OCI-LY7 (cell line): ENCODE results near the gene ENG. TPM values are rescaled to one million over a fixed set of nuclear protein-coding genes. Genes with fewer than 3 reads are reported as not detected.

Source experiments
- BruUV-seq: library from RNA; stranded (reverse); fragments of 400-500 nt; replicated peaks from 2 replicates; lab custom pipeline; 2021; lab: Mats Ljungman, UMichigan
- CTCF ChIA-PET: fragments of 300-600 bp; sonication (Branson Sonifier 250); formaldehyde crosslinking; loops from one replicate; lab custom pipeline; 2022; ENCODE audit warnings: antibody characterized with exemption; ENCODE audit not compliant: unreplicated experiment; lab: Charles Lee
- POLR2A ChIA-PET: fragments of 300-600 bp; sonication (Branson Sonifier 250); formaldehyde crosslinking; loops from one replicate; lab custom pipeline; 2022; ENCODE audit warnings: antibody characterized with exemption; lab: Charles Lee
- DNase-seq: peaks from one replicate; pipeline ENCODE4 v3.0.0-alpha.2; 2015; ENCODE audit warnings: low spot score
- H2AFZ ChIP-seq: fragments of 200-600 bp; sonication (generic), shearing (Covaris generic); 2 replicates; pipeline ENCODE4 v1.6.1; 2014; ENCODE audit warnings: mild to moderate bottlenecking, antibody characterized with exemption, low read length, moderate library complexity
- H3K27ac ChIP-seq: fragments of 200-600 bp; sonication (generic); 2 replicates; pipeline ENCODE4 v1.5.1; 2014; ENCODE audit warnings: mixed run types, low read depth, mild to moderate bottlenecking, moderate library complexity, low read length, inconsistent platforms; ENCODE audit not compliant: poor library complexity, severe bottlenecking
- H3K36me3 ChIP-seq: fragments of 200-600 bp; sonication (generic); 2 replicates; pipeline ENCODE4 v1.6.1; 2014; ENCODE audit warnings: mild to moderate bottlenecking, antibody characterized with exemption, low read length, moderate library complexity, mixed read lengths; ENCODE audit not compliant: insufficient read depth
- H3K4me1 ChIP-seq: fragments of 200-600 bp; sonication (generic); 2 replicates; pipeline ENCODE4 v1.5.1; 2014; ENCODE audit warnings: mild to moderate bottlenecking, low read length; ENCODE audit not compliant: insufficient read depth, poor library complexity, severe bottlenecking
- H3K4me2 ChIP-seq: fragments of 200-600 bp; sonication (generic); 2 replicates; pipeline ENCODE4 v1.6.1; 2014; ENCODE audit warnings: mild to moderate bottlenecking, low read length
- H3K4me3 ChIP-seq: fragments of 200-600 bp; sonication (generic); 2 replicates; pipeline ENCODE4 v1.5.1; 2014; ENCODE audit warnings: mild to moderate bottlenecking, low read depth, low read length; ENCODE audit not compliant: poor library complexity, severe bottlenecking
- H3K79me2 ChIP-seq: fragments of 200-600 bp; sonication (generic); 2 replicates; pipeline ENCODE4 v1.6.1; 2016; ENCODE audit warnings: low read depth, mild to moderate bottlenecking, low read length, moderate library complexity, mixed read lengths; ENCODE audit not compliant: insufficient read depth
- H3K9me2 ChIP-seq: fragments of 200-600 bp; sonication (generic); 2 replicates; pipeline ENCODE4 v1.6.1; 2016; ENCODE audit warnings: mild to moderate bottlenecking, low read length, mixed read lengths; ENCODE audit not compliant: insufficient read depth
- H3K9me3 ChIP-seq: fragments of 200-600 bp; sonication (generic); 2 replicates; pipeline ENCODE4 v1.6.1; 2014; ENCODE audit warnings: mild to moderate bottlenecking, mixed run types, low read length, mixed read lengths
- H4K20me1 ChIP-seq: fragments of 200-600 bp; sonication (generic); 2 replicates; pipeline ENCODE4 v1.6.1; 2014; ENCODE audit warnings: mild to moderate bottlenecking, antibody characterized with exemption, low read length, moderate library complexity, mixed read lengths; ENCODE audit not compliant: insufficient read depth
- EZH2phosphoT487 ChIP-seq: fragments of 200-600 bp; sonication (generic); IDR thresholded peaks from 2 replicates; pipeline ENCODE4 v1.6.1; 2018; ENCODE audit warnings: low read depth, borderline replicate concordance, mild to moderate bottlenecking, mixed run types, antibody characterized with exemption, low read length, moderate library complexity, mixed read lengths
- intact Hi-C: fragments of 100-400 bp; cut with micrococcal nuclease; formaldehyde crosslinking; loops from one replicate; pipeline ENCODE4 v1.10.0; 2022; ENCODE audit not compliant: unreplicated experiment
- total RNA-seq, 2 experiments: library from RNA; depleted of rRNA in 1 of 2; stranded (reverse); fragments of >200 nt in 1 of 2; shearing (Covaris generic) in 1 of 2; gene quantifications; 2 replicates each; pipeline ENCODE4 v1.2.3, GENCODE V29; 2014 to 2022
- TF ChIP-seq, protein P1 (sequence below): fragments of 200-600 bp; sonication (generic); conservative IDR thresholded peaks from 2 replicates; pipeline ENCODE4 v1.5.1; 2014; ENCODE audit warnings: mild to moderate bottlenecking, antibody characterized with exemption, low read length, moderate library complexity, mixed read lengths

The ENG gene
- total RNA-seq, 2 experiments from 2014 or later, result not detected

DNA sequence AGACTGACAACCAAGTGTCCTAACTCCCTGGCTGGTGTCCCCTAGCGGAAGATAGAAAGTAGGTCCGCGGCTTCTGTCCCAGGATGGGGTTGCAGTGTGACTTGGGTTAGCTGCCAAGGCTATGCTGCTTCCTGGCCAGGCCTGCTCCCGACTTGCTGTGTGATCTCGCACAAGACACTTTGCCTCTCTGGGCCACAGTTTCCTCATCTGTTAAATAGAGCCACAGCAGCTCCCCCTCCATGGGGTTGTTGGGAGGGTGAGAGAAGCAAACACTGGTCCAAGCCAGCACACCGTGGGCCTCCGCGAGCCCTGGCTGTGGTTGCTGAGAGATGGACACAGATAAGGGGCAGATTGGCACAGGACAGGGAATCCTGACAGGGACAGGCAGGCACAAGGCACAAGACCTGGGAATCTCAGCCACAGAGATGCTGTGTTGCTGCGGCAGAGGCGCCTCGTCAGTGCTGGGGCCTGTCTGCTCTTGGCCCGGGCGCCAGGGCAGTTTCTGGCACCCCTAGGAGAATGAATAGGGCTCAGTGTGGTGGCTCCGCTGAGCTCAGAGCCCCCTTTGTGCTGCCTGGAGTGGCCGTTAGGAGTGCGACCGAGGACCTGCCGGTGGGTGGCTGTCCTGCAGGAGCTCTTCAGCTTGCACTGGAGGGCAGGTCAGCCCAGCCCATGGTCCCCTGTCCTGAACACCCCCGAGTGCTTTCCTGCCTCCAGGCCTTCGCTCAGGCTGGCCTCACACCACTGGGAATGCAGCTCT lies 74.2 kb downstream of the ENG start:
- Histone ChIP-seq H3K9me3 (no peaks in the 10 kb centered on the region), H3K27ac (peak overlapping the region; percentile 95), H3K9me2 (no peaks in the 10 kb centered on the region), H4K20me1 (no peaks in the 10 kb centered on the region), H3K4me1 (peaks cover 68% of the 10 kb centered on the region), H3K79me2 (peaks cover 40% of the 10 kb centered on the region), H2AFZ (no peak overlapping the region), H3K36me3 (peaks cover 9% of the 10 kb centered on the region; the same call in 1 of the 2 replicates), H3K4me3 (peak overlapping the region; percentile 88), H3K4me2 (peak overlapping the region; percentile 93)
- intact Hi-C loops, result no loop called here
- TF ChIP-seq, protein P1, sequence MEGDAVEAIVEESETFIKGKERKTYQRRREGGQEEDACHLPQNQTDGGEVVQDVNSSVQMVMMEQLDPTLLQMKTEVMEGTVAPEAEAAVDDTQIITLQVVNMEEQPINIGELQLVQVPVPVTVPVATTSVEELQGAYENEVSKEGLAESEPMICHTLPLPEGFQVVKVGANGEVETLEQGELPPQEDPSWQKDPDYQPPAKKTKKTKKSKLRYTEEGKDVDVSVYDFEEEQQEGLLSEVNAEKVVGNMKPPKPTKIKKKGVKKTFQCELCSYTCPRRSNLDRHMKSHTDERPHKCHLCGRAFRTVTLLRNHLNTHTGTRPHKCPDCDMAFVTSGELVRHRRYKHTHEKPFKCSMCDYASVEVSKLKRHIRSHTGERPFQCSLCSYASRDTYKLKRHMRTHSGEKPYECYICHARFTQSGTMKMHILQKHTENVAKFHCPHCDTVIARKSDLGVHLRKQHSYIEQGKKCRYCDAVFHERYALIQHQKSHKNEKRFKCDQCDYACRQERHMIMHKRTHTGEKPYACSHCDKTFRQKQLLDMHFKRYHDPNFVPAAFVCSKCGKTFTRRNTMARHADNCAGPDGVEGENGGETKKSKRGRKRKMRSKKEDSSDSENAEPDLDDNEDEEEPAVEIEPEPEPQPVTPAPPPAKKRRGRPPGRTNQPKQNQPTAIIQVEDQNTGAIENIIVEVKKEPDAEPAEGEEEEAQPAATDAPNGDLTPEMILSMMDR, result peak; percentile 41; the same call in 1 of the 2 replicates
- TF ChIP-seq EZH2phosphoT487, result no peak
- POLR2A ChIA-PET, result interaction anchor here (0.8 to 2.6 kb wide), 3 partner anchors 9 to 135 kb away, joined by 3 to 8 read pairs (median 4); no protein-coding TSS in a partner anchor
- CTCF ChIA-PET, result no interaction called here
- no TSS peak for BruUV-seq
- peak; percentile 43 for DNase-seq

DNA sequence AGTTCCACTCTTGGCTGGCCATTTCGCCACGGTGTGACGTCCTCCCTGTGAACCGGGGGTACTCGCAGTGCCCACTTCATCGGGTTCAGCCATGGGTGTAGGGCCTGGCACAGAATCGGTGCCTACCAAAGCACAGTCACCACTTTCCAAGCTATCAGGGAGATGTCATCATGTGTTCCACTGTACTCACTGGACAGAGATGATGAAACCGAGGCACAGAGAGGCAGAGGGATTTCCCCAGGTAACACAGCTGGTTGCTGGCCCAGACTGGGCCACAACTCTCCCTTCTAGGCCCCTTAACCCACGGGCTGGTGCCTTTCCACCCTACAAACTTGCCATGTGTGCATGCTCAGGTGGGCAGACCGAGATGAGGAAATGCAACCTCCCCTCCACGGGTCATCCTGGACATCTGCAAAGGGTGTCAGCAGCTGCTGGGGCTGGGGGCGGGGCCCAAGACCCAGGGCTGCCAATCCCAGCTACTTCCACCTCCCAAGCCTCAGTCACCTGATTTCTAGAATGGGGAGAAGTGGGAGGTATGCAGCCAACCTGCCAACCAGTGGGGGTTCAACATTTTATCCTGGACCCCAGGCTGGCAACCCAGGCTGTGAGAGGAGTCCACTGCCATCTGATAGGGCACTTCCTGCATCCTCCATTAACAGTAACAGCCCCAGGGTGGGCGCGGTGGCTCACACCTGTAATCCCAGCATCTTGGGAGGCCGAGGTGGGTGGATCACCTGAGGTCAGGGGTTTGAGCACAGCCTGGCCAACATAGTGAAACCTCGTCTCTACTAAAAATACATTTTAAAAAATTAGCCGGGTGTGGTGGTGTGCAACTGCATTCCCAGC lies 75.1 kb downstream of the ENG start:
- no peak for TF ChIP-seq EZH2phosphoT487
- TF ChIP-seq, protein P1, result no peak
- no TSS peak for BruUV-seq
- ChIA-PET POLR2A (interaction anchor here (0.7 to 2.6 kb wide), 7 partner anchors 8 to 204 kb away, joined by 3 to 8 read pairs (median 4); no protein-coding TSS in a partner anchor), CTCF (interaction anchor here (0.6 kb wide), 1 partner anchor 190 kb away, joined by 4 read pairs; no protein-coding TSS in a partner anchor)
- peaks cover 12% of the 10 kb centered on the region; the same call in 1 of the 2 replicates for H3K36me3 ChIP-seq
- DNase-seq, result peak; percentile 94
- H4K20me1 ChIP-seq, result no peaks in the 10 kb centered on the region
- H2AFZ ChIP-seq, result no peak overlapping the region
- peaks cover 46% of the 10 kb centered on the region for H3K79me2 ChIP-seq
- H3K9me3 ChIP-seq, result no peaks in the 10 kb centered on the region
- H3K9me2 ChIP-seq, result no peaks in the 10 kb centered on the region
- peak overlapping the region; percentile 93 for H3K4me2 ChIP-seq
- H3K4me3 ChIP-seq, result peak overlapping the region; percentile 88
- H3K4me1 ChIP-seq, result peaks cover 72% of the 10 kb centered on the region
- intact Hi-C loops, result loop anchor here (5.0 kb wide), 2 partner anchors 203 to 288 kb away; partner anchors contain the start of genes EEIG1, NAIF1 and SLC25A25
- peak overlapping the region; percentile 95 for H3K27ac ChIP-seq
